Endothelial cell of umbilical vein (primary cell): ENCODE data around the gene PPP1R26.
A peak's percentile ranks its signal among the peaks of the same experiment; 100 is the strongest.

Experiments
- CTCF ChIP-seq, 2 donors: IDR thresholded peaks; 1 replicate in 1 of 2; 2 replicates in 1 of 2; pipeline ENCODE4 v1.5.1; 2011; ENCODE audit warnings: low read length in 2 of 2, mild to moderate bottlenecking in 2 of 2, moderate library complexity in 2 of 2, control low read depth in 1 of 2, inconsistent platforms in 1 of 2, low read depth in 1 of 2; ENCODE audit not compliant: insufficient read depth in 1 of 2; ENCODE audit errors: extremely low read depth in 1 of 2
- EZH2 ChIP-seq: IDR thresholded peaks from 2 replicates; pipeline ENCODE4 v1.6.1; 2012; ENCODE audit warnings: borderline replicate concordance, low read depth, mild to moderate bottlenecking, moderate library complexity, low read length, inconsistent platforms; ENCODE audit not compliant: severe bottlenecking
- FOS ChIP-seq: IDR thresholded peaks from 2 replicates; pipeline ENCODE4 v1.6.1; 2011; ENCODE audit warnings: mild to moderate bottlenecking, low read length, moderate library complexity, borderline replicate concordance; ENCODE audit not compliant: insufficient read depth
- JUN ChIP-seq: IDR thresholded peaks from 2 replicates; pipeline ENCODE4 v1.6.1; 2011; ENCODE audit warnings: borderline replicate concordance, low read depth; ENCODE audit not compliant: insufficient read length, insufficient read depth
- MAX ChIP-seq: IDR thresholded peaks from 2 replicates; pipeline ENCODE4 v1.6.1; 2011; ENCODE audit not compliant: insufficient read depth, insufficient read length
- MYC ChIP-seq: IDR thresholded peaks from one replicate; pipeline ENCODE4 v1.6.1; 2011; ENCODE audit warnings: mild to moderate bottlenecking, low read depth, low read length
- POLR2A ChIP-seq: IDR thresholded peaks from 2 replicates; pipeline ENCODE4 v1.6.1; 2012; ENCODE audit warnings: low read depth, mild to moderate bottlenecking, control low read depth, low read length
- POLR2AphosphoS5 ChIP-seq: IDR thresholded peaks from 2 replicates; pipeline ENCODE4 v1.6.1; 2012; ENCODE audit warnings: low read depth, mild to moderate bottlenecking, control low read depth, low read length, moderate library complexity; ENCODE audit not compliant: insufficient read depth

GRCh38 chr9:135499326-135500070 lies 19.9 kb downstream of the PPP1R26 start:
- no peak for TF ChIP-seq CTCF (IDR thresholded peaks at IDR 0.05; ENCODE audit: extremely low read depth in 1 of 2, insufficient read depth in 1 of 2, low read depth in 1 of 2, low read length in 2 of 2)
- peak; percentile 91 for TF ChIP-seq MAX
- TF ChIP-seq POLR2A: no peak
- no peak for TF ChIP-seq EZH2
- TF ChIP-seq FOS: no peak
- no peak for TF ChIP-seq POLR2AphosphoS5
- no peak for TF ChIP-seq JUN
- TF ChIP-seq MYC: no peak
